SKM-1 treated with dmso at 0.1 percent for 144 hours (cell line): ENCODE data around the gene B3GNT8.
"Not testable (repeated sequence)": the region's sequence is repeated elsewhere in the genome, so short reads cannot be mapped to it uniquely, and the experiment has no call there.

Source experiments
- DNase-seq: peaks from one replicate; lab custom pipeline; 2025; ENCODE audit not compliant: unreplicated experiment; lab: John Stamatoyannopoulos, UW

Gene B3GNT8, protein sequence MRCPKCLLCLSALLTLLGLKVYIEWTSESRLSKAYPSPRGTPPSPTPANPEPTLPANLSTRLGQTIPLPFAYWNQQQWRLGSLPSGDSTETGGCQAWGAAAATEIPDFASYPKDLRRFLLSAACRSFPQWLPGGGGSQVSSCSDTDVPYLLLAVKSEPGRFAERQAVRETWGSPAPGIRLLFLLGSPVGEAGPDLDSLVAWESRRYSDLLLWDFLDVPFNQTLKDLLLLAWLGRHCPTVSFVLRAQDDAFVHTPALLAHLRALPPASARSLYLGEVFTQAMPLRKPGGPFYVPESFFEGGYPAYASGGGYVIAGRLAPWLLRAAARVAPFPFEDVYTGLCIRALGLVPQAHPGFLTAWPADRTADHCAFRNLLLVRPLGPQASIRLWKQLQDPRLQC

DNA sequence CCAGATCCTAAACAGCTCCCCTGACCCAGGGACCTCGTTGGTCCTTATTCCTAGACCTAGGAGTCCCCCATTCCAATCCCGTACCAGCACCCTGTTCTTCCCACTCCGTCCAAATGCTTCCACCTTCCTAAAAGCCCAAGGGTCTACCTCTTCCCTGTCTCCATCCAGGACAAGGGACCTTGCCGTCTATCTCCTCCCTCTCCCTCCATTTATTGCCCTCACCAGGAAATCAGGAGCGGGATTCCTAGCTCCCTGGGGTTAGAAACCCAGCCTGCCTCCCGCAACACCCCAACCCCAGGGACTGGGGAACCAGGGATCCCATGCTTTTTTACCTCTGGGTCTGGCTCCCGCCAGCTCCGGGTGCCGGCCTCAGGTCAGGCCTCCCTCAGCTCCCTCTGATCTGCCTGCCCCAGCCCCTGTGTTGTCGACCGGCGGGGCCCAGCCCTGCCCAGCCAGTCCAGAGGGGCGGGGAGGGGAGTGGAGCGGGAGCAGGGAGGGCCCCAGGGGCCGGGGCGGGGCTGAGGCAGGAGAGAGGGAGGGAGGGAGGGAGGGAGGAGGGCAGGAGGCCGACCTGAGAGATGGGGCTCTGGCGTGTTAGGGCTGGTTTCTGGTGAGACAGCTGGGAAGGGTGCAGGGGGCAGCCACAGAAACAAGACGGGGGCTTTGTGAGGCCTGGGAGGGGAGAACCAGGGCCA is at the start of gene B3GNT8:
Gene B3GNT8, minus strand, starts transcription at position 423 of the 695 bp plus-strand sequence. CDS start 596 bp downstream, outside the sequence.
- peak; percentile 76 for DNase-seq

DNA sequence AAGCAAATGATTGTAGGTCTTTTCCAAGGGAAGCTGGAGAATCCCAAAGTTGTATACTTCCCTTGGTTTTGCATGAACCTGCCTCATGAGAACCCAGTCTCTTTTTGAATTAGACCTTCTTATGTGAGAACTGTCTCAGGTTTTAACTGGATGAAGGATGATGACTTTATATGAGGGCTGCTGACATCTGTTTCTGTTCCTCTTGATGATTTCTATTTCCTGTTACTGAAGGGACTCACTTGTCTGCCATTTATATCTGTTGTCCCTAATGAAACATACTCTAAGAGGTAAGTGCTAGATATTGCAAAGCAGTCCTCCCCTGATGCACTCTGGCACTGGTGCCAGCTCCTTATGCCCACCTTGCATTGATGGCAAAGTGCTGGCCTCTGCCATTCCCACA is 49.4 kb upstream of the B3GNT8 start:
- no peak for DNase-seq

DNA sequence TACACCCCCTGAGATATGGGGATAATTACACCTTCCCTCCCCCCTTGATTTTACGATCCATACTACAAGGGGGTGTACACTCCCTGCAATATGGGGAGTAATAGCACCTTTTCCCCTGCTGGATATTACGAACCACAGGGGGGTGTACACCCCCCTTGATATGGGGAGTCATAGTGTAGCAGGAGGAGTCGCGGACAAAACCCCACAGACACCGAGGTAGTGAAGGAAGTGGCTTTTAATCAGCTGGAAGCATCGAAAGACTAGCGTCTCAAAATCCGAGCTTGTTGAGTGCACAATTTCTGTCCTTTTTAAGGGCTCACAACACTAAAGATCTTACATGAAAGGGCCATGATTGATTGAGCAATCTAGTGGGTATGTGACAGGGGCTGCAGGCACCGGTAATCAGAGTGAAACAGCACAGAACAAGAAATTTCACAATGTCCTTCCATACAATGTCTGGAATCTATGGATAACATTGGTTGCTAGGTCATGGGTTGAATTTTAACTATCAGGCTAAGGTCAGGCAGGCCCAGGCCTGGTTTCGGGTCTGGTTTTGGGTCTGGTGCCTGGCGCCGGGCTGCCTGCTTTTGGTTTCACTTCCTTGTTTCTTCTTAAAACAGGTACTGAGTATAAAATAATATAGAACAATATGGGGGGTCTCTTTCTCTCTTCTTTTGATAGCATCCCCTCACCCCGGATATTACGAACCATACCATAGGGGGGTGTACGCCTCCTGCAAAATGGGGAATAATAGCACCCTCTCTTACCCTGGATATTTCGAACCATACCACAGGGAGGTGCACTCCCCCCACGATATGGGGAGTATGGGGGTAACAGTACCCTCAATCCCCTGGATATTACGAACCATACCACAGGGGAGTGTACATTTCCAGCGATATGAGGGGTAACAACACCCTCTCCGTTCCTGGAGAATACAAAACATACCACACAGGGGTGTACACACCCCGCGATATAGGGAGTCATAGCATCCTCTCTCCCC is 36.4 kb upstream of the B3GNT8 start:
- DNase-seq = not testable (repeated sequence)

DNA sequence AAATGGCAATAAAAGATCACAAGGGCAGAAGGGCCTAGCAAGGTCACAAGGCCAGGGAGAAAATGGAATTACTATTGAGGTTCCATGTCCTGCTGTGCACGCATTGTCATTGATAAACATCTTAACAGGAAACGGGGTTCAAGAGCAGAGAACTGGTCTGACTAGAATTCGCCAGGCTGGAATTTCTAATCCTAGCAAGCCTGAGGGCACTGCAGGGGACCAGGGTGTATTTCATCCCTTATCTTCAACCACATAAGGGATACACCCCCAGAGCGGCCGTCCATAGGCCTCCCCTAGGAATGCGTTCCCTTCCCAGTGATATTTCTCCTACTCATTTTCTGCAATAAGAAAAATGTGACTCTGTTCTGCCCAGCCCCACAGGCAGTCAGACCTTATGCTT is 35.3 kb upstream of the B3GNT8 start:
- no peak for DNase-seq

DNA sequence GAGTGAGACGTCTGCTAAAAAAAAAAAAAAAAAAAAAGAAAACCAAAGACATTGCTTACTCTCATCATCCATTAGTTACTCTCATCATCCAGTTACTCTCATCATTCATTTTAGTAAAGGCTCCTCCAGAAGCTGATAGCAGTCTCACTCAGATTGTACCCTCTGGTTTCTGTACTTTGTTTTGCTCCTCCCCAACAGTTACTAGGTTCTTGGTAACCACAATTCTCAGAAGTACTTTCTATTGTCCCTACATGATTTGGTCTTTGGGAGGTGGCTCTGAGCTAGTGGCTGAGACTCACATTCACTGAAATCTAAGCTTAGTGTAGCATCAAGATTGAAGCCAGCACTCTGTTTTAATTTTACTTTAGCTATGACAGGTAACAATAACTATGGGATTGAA is 30.1 kb upstream of the B3GNT8 start:
- no peak for DNase-seq

DNA sequence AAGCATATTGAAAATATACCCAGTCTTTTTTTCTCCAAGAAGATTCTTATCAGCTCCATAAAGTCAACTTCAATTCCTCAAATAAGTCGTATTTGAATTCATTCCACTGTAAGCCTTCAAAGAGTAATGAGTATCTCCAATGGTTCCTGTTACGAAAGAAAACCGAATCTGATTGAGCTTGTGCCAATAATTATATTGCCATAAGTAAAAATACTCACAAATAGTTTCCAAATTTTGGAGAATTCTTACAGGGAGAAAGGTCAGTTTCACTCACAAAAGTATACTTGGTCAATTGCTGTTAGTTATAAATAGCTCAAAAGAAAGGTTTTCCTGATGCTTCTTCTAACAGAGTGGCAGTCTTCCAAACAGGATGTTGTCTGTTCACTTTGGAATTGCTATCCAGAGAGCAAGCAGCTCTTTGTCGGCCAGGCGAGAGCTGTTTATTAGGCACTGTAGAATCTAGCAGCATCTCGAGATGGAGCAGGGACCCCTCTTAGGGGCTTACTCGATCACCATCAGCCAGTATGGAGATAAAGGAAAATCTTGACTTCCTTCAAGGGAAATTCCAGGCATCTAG is 29.3 kb upstream of the B3GNT8 start:
- no peak for DNase-seq

DNA sequence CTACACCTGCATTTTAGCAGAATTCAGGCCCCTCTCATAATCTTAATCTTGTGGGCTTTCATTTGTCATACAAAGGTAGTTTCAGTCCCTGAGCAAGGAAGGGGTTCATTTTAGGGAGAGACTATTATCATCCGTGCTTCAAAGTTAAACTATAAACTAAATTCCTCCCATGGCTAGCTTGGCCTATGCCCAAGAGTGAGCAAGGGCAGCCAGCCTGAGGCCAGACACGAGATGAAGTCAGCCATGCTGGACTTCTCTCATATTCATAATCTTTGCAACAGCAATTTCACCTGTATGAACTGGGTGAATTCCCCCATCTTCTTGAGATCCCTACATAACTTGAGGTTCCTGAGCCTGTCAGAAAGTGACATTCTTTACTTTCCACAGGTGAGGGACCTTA is 28.8 kb upstream of the B3GNT8 start:
- no peak for DNase-seq

DNA sequence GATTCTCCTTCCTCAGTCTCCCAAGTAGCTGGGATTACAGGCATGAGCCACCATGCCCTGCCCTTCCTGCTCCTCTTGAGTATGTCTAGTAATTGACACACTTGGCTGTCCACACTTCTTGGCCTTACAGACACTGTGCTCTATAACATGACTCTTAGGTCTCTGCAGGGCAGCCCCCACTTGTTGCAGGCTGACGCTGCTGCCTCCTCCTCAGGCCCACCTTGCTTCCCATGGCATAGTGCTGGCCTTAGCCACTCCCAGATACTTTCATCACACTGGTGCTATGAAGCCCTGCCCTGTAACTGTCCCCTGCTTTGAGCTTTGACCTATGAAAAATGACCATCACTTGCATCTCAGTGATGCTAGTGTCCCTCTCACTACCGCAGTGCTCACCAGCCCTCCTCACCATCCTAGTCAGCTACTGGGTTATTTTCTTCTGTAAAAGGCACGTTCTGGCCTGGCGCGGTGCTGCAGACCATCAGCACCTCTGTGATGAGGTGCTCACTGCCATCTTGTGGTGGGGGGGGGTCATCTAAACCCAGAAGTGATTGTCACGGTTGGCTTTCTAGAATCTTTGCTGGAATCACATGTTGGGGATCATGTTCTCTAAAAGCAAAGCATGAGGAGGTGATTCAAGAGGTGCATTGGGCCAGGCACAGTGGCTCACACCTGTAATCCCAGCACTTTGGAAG is 25.6 kb upstream of the B3GNT8 start:
- no peak for DNase-seq

DNA sequence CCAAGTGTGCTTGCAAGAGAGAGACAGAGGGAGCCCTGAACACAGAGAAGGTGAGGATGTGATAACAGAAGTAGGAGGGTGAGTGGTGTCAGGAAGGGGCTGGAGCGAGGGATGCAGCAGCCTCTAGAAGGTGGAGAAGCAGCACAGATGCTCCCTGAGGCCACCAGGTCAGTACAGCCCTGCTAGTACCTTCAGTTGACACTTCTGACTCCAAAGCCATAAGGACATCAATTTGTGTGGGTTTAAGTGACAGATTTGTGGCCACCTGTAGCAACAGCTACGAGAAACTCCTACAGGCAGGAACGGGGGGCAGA is 22.6 kb upstream of the B3GNT8 start:
- no peak for DNase-seq

DNA sequence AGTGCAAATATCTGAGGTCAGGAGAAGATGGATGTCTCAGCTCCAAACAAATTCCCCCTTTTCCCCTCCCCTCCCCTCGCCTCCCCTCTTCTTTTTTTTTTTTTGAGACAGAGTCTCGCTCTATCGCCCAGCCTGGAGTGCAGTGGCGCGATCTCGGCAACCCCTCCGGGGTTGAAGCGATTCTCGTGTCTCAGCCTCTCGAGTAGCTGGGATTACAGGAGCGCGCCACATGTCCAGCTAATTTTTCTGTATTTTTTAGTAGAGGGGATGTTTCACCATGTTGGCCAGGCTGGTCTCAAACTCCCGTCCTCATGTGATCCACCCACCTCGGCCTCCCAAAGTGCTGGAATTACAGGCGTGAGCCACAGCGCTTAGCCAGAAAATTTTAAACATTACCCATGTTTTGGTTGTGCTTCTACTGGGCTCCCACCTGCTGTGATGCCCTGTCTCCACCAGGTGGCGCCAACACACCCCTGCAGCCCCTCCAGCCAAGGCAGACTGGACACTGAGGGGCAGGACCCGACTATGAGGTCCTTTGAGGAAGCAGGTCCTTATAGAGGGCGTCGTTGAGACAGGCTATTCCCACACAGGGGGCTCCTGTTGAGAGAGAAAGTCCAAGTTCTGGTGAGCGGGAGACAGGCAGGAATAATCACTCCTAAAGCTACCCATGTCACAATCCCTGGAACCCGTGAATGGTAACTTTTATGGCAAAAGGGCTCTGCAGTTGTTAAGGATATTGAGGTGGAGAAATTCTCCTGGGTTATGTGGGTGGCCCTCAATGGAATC is 22.1 kb upstream of the B3GNT8 start:
- DNase-seq = peak; percentile 61

DNA sequence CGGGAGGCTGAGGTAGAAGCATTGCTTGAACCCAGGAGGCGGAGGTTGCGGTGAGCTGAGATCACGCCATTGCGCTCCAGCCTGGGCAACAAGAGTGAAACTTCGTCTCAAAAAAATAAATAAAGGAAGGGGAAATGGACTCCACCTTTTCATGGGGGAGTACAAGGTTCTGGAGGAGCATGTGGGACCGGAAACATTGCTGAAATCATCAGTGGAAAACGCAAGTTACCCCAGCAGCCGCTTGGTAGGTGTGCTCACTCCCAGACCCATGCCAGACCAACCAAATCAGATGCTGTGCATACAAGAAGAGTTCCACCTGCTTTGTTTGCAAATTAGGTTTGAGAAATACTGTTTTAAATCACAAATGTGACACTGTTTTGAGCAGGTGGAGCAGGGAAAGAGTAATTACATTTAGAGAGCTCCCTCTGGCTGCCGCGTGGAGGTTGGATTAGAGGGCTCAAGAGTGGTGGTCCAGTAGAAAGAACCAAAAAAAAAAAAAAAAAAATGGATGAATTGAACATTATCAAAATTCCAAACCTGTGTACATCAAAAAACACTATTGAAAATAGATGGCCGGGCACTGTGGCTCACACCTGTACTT is 20.7 kb upstream of the B3GNT8 start:
- DNase-seq = no peak

DNA sequence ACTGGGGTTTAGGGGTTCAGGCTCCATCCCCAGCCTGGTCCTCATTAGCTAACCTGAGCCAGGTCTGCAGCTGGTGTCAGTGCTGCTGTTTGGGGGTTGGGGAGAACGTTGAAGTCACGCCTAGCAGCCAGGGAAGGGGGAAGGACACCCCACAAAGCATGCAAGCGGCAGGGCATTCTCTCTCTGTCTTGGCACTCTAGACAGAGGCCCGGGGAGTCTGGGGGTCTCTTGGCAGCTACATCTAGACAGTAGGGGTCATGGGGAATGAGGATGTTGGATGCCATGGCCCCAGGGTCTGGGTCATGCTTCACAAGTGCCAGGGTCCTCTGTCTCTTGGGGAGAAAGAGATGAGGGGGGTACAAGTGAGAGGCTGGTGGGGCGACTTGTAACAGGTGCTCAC is 18.4 kb upstream of the B3GNT8 start:
- no peak for DNase-seq

DNA sequence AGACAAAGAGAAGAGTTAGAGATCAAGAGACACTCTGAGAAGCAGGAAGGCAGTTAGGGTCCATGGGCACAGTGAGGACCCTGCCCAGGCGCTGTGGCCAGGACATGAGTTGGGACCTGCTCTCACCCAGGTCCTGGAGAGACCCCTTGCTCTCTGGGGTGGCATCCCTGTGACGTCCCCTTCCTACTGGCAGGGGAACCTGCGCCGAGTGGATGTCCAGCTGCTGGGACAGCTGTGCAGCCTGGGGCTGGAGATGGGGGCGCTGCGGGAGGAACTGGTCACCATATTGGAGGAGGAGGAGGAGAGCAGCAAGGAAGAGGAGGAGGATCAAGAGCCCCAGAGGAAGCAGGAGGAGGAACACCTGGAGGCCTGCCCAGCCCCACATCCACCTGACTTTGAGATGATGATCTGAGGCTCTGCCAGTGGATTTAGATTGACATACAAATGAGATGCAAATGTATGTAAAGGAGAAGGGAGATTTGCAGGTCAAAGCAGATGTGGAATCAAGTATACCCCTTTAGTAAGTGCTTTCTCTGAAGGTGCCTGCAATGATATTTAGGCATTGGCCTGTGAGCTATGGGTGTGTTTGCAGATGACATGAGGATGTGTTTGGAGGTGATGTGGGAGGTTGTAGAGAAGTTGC is 16.8 kb upstream of the B3GNT8 start:
- no peak for DNase-seq

DNA sequence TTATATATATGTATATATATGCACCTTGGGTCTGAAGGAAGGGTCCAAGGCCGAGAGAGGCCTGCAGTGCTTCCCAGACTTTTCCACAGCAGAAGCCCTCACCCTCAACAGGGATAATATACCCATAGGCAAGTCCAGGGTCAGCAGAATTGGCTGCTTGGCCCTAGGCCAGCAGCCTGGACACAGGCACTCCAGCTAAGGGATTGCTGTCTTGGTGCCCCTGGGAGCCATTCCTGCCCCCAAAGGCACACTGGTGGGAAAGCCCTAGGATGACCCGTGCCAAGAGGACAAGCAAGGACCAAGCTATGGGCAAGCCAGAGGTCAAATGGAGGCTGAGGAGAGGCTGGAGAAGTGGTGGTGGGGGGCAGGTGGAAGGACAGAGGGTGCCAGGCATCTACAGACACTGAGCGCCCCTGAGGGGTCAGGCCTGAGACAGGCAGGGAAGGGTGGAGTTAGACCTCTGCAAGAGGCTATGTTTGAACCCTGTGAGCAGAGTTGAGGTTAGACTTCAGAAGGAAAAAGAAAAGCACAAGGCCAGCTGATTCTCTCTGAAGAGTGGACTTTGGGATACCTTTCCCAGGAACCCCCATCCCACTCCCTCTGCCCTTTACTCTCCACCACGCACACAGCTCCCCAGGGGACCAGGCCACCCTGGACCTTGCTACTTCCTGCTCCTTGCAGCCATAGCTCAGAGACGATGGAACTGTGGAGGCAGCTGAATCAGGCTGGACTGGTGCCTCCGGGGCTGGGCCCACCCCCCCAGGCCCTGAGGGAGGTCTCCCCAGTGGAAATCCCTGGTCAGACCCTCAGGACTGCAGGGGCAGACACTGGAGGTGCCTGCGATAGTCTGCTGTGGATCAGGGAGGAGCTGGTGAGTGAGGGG is 15.5 kb upstream of the B3GNT8 start, which contains the start of gene ERICH4:
Gene ERICH4, plus strand, starts transcription at position 684 of the 883 bp plus-strand sequence. Its CDS starts 14 bp downstream, at position 698.
- no peak for DNase-seq

DNA sequence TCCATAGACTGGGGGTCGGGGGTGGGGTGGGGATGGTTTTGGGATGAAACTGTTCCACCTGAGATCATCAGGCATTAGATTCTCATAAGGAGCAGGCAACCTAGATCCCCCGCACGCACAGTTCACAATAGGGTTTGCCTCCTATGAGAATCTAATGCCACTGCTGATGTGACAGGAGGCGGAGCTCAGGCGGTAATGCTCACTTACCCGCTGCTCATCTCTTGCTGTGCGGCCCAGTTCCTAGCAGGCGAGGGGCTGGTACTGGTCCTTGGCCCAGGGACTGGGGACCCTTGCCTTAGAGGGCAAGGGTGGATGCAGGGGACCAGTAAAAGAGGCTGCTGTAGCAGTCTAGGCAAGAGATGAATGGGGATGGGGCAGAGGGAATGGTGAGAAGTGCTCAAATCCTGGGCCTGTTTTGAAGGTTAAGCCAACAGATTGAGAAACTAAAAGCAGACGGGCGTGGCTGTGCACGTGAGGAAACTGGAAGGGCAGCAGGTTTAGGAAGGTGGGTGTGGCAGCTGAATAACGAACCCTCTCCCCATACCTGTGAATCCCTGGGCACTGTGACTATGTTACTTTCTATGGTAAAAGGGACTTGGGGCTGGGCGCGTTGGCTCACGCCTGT is 14.3 kb upstream of the B3GNT8 start:
- no peak for DNase-seq

DNA sequence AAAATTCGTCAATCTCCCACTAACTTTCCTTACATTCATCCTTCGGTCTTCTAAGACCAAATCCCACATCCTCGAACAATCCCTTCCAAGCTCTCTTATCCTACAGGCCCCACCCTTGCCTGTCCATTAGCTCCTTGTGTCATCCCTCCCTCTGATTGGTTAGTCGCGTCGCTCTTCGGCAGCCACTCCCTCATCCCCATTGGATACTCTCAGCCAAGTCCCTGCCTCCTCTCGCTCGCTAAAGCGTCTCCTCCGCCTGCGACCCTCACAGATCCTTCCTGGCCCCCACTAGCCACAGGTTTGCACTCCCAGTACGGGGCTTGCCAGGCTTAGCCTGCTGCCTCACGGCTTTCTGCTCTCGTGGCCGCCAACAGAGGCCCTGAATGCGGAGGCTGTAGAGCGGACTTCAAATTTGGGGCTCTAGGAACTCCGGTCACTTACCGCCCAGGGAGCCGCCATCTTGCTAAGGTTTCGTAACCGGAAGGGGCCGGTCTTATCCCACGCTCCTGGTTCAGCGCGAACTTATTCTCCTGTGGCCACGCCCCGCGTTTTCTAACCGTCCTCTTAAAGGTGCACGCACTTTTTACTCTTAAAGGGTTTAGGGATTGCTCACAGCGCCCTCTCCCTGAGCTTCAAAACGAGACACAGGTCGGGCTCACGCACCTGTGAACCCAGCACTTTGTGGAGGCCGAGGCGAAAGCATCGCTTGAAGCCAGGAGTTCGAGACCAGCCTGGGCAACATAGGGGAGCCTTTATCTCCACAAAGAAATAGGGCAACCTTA is 12.5 kb upstream of the B3GNT8 start, which contains the start of gene DMAC2:
Gene DMAC2, minus strand, starts transcription at position 472 of the 782 bp plus-strand sequence. Its CDS starts 13 bp downstream, at position 459.
- DNase-seq = peak; percentile 98
